K562 (cell line): ENCODE results near the gene ACTL10. TPM values are rescaled to one million over a fixed set of nuclear protein-coding genes. Genes with fewer than 3 reads are reported as not detected.

Source experiments
- ATAC-seq: fragments of 200-7000 bp; cut with Tn5 transposase; 3 replicates; pipeline ENCODE4 v1.9.1; 2020; ENCODE audit warnings: moderate library complexity
- BruUV-seq: library from RNA; stranded (reverse); fragments of 400-500 nt; replicated peaks from 2 replicates; lab custom pipeline; 2021; lab: Mats Ljungman, UMichigan
- CTCF ChIA-PET: fragments of 300-600 bp; formaldehyde crosslinking; extraction: SDS; loops from one replicate; lab custom pipeline; 2021; ENCODE audit warnings: low intra/inter-chr PET ratio; lab: Yijun Ruan, JAX
- POLR2A ChIA-PET: fragments of 300-600, 350-650 bp; sonication (Branson Sonifier 250); formaldehyde crosslinking; extraction: SDS; loops from one replicate; lab custom pipeline; 2021; ENCODE audit warnings: antibody characterized with exemption, inconsistent platforms; lab: Yijun Ruan, JAX
- DNase-seq, 4 experiments: peaks; one replicate each; pipeline versions ENCODE4 v3.0.0 to v3.0.0-alpha.2; 2011 to 2018; ENCODE audit warnings: low spot score in 3 of 4, mixed read lengths in 3 of 4; ENCODE audit errors: extremely low read depth in 1 of 4
- FAIRE-seq: peaks from 2 replicates; lab custom pipeline; 2011; peaks lifted over from hg19 to GRCh38; lab: Jason Lieb, UNC
- H2AFZ ChIP-seq: 2 replicates; pipeline ENCODE4 v1.6.0; 2011; ENCODE audit warnings: low read depth, low read length, control low read depth, inconsistent platforms
- H3K27ac ChIP-seq: fragments of 200-600 bp; 3 replicates; pipeline ENCODE4 v1.8.0; 2011; ENCODE audit warnings: low read depth, mild to moderate bottlenecking, control low read depth, inconsistent platforms, low read length, moderate library complexity, mixed read lengths; ENCODE audit errors: extremely low read depth
- H3K27me3 ChIP-seq, 2 experiments: fragments of 300-600 bp in 1 of 2; 2 replicates in 1 of 2; 3 replicates in 1 of 2; pipeline versions ENCODE4 v1.6.0 to v1.8.0; 2011; ENCODE audit warnings: inconsistent platforms in 2 of 2, low read length in 2 of 2, mild to moderate bottlenecking in 1 of 2, mixed read lengths in 1 of 2, moderate library complexity in 1 of 2; ENCODE audit not compliant: control insufficient read depth in 2 of 2, insufficient read depth in 2 of 2
- H3K36me3 ChIP-seq: fragments of 300-600 bp; 3 replicates; pipeline ENCODE4 v1.8.0; 2011; ENCODE audit warnings: mild to moderate bottlenecking, low read length, inconsistent platforms; ENCODE audit not compliant: control insufficient read depth, insufficient read depth
- H3K4me1 ChIP-seq, 2 experiments: fragments of 200-600 bp in 1 of 2; replicated peaks in 1 of 2; 2 replicates in 1 of 2; 3 replicates in 1 of 2; pipeline versions ENCODE4 v1.5.1 to v1.8.0; 2011; ENCODE audit warnings: inconsistent platforms in 2 of 2, low read length in 2 of 2, mild to moderate bottlenecking in 1 of 2, mixed read lengths in 1 of 2, moderate library complexity in 1 of 2; ENCODE audit not compliant: control insufficient read depth in 2 of 2, insufficient read depth in 2 of 2
- H3K4me2 ChIP-seq: 2 replicates; pipeline ENCODE4 v1.6.1; 2011; ENCODE audit warnings: low read length, control low read depth, inconsistent platforms, mixed read lengths; ENCODE audit not compliant: insufficient read depth
- H3K4me3 ChIP-seq: fragments of 200-600 bp; sonication (generic), shearing (Covaris generic); 2 replicates; pipeline ENCODE4 v1.5.1; 2016; ENCODE audit warnings: control low read depth, inconsistent platforms
- H3K79me2 ChIP-seq: fragments of 200-600 bp; 3 replicates; pipeline ENCODE4 v1.8.0; 2011; ENCODE audit warnings: low read length, inconsistent platforms; ENCODE audit not compliant: control insufficient read depth, insufficient read depth
- H3K9ac ChIP-seq, 2 experiments: 2 replicates each; pipeline versions ENCODE4 v1.6.0 to v1.6.1; 2011; ENCODE audit warnings: low read depth in 2 of 2, low read length in 2 of 2, control low read depth in 1 of 2, inconsistent platforms in 1 of 2, mild to moderate bottlenecking in 1 of 2, mixed read lengths in 1 of 2; ENCODE audit not compliant: insufficient read depth in 1 of 2
- H3K9me1 ChIP-seq: one replicate; pipeline ENCODE4 v1.6.0; 2011; ENCODE audit warnings: inconsistent platforms, mild to moderate bottlenecking, low read length, moderate library complexity; ENCODE audit not compliant: control insufficient read depth, insufficient read depth
- H3K9me3 ChIP-seq: replicated peaks from 2 replicates; pipeline ENCODE4 v1.5.1; 2011; ENCODE audit warnings: low read depth, low read length, inconsistent platforms; ENCODE audit not compliant: control insufficient read depth, insufficient read depth
- H4K20me1 ChIP-seq: replicated peaks from 2 replicates; pipeline ENCODE4 v1.6.1; 2011; ENCODE audit warnings: low read length, inconsistent platforms, mixed read lengths; ENCODE audit not compliant: control insufficient read depth, insufficient read depth
- AFF4 ChIP-seq: sonication (generic); formaldehyde crosslinking; IDR thresholded peaks from 2 replicates; pipeline ENCODE4 v1.8.0; 2023; ENCODE audit warnings: mild to moderate bottlenecking, missing genetic modification reagents
- ARID2 ChIP-seq: fragments of 450-650 bp; IDR thresholded peaks from 2 replicates; pipeline ENCODE4 v1.6.1; 2017; ENCODE audit warnings: antibody characterized with exemption, mild to moderate bottlenecking
- BRD9 ChIP-seq: fragments of 450-650 bp; IDR thresholded peaks from 2 replicates; pipeline ENCODE4 v1.6.1; 2018; ENCODE audit warnings: low read depth; ENCODE audit not compliant: partially characterized antibody
- CUX1 ChIP-seq: fragments of 200-800 bp; sonication (Bioruptor generic); IDR thresholded peaks from 2 replicates; pipeline ENCODE4 v1.6.1; 2016; ENCODE audit warnings: missing genetic modification characterization, missing compliant biosample characterization
- HNRNPK ChIP-seq: fragments of 200-400 bp; formaldehyde crosslinking; IDR thresholded peaks from one replicate; pipeline ENCODE4 v1.6.1; 2018; ENCODE audit warnings: mild to moderate bottlenecking, low read depth, low read length; ENCODE audit not compliant: poor library complexity, severe bottlenecking
- MCM3 ChIP-seq: fragments of 450-650 bp; IDR thresholded peaks from 2 replicates; pipeline ENCODE4 v1.6.1; 2016
- PBX2 ChIP-seq, 2 experiments: IDR thresholded peaks in 1 of 2; conservative IDR thresholded peaks in 1 of 2; 2 replicates each; pipeline ENCODE4 v1.6.1; 2016; ENCODE audit warnings: low read depth in 2 of 2, mild to moderate bottlenecking in 1 of 2, missing compliant biosample characterization in 1 of 2, missing genetic modification characterization in 1 of 2, moderate library complexity in 1 of 2
- ZBED1 ChIP-seq: IDR thresholded peaks from 2 replicates; pipeline ENCODE4 v1.6.1; 2014
- ZNF436 ChIP-seq: fragments of 250-450, 450-650 bp; sonication (Bioruptor Pico); formaldehyde crosslinking; IDR thresholded peaks from 2 replicates; pipeline ENCODE4 v1.7.0; 2020; ENCODE audit warnings: mild to moderate bottlenecking
- WGBS: fragments of 100-300 bp; shearing (Covaris generic); methylation state at CpG from one replicate; pipeline ENCODE4 v1.1.6; 2016; ENCODE audit warnings: low coverage, mixed read lengths; ENCODE audit not compliant: insufficient coverage; ENCODE audit errors: missing lambda C conversion rate; 5-methylcytosine and 5-hydroxymethylcytosine counted together
- in situ Hi-C: fragments of 300-500 bp; cut with MboI; formaldehyde crosslinking; loops from 4 replicates; pipeline ENCODE4 v1.15.0; 2018; ENCODE audit warnings: inconsistent platforms, mixed read lengths
- intact Hi-C: fragments of 100-400 bp; cut with micrococcal nuclease; formaldehyde crosslinking; loops from 2 replicates; pipeline ENCODE4 v1.14.2; 2022
- polyA plus RNA-seq, 8 experiments: library from polyadenylated mRNA; depleted of rRNA in 4 of 8; stranded (reverse) in 5 of 8; unstranded in 3 of 8; fragments of >200 nt; fragmentation: Nextera tagmentation in 2 of 8; fragmentation: Illumina TruSeq in 1 of 8; extraction: Ambion mirVana in 2 of 8; extraction: Trizol in 1 of 8; gene quantifications; 2 replicates each; pipeline versions ENCODE4 v1.2.1 to v1.2.3, GENCODE V29; 2011 to 2014; ENCODE audit warnings: inconsistent platforms in 1 of 8, missing spikeins in 1 of 8
- total RNA-seq, 7 experiments: library from RNA; depleted of rRNA in 6 of 7; stranded (reverse); fragments of >200 nt in 6 of 7; fragmentation: Illumina TruSeq in 2 of 7; extraction: Trizol in 2 of 7; gene quantifications; 2 replicates each; pipeline versions ENCODE4 v1.2.1 to v1.2.3, GENCODE V29; 2011 to 2021; ENCODE audit warnings: low replicate concordance in 1 of 7

The ACTL10 gene
- total and polyA plus RNA-seq, 9 of the 15 experiments (the other 6 are each of a cell fraction or from before 2014, with no cell fraction given) = 0.07 to 0.14 TPM; not detected in 7

DNA sequence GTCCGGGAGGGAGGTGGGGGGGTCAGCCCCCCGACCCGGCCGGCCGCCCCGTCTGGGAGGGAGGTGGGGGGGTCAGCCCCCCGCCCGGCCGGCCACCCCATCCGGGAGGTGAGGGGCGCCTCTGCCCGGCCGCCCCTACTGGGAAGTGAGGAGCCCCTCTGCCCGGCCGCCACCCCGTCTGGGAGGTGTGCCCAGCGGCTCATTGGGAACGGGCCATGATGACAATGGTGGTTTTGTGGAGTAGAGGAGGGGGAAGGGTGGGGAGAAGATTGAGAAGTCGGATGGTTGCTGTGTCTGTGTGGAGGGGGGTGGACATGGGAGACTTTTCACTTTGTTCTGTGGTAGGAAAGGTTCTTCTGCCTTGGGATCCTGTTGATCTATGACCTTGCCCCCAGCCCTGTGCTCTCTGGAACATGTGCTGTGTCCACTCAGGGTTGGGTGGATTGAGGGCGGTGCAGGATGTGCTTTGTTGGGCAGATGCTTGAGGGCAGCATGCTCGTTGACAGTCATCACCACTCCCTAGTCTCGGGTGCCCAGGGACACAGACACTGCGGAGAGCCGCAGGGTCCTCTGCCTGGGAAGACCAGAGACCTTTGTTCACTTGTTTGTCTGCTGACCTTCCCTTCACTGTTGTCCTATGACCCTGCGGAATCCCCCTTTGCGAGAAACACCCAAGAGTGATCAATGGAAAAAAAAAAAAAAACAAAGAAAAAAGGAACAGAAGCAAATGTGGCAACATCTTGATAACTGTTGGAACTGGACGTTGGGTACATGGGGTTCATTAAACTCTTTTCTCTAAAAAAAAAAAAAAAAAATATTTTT lies 35.1 kb downstream of the ACTL10 start:
- H3K27ac ChIP-seq = no peak overlapping the region
- no peaks in the 10 kb centered on the region; a peak in 1 of 5 replicates for H3K27me3 ChIP-seq
- no peaks in the 10 kb centered on the region for H3K79me2 ChIP-seq
- H3K4me2 ChIP-seq = no peak overlapping the region
- H3K4me3 ChIP-seq = no peak overlapping the region
- WGBS = 36% methylated on average over 7 of the region's 27 CpGs
- no peak overlapping the region for H3K9ac ChIP-seq
- peaks cover 0 to 2% of the 10 kb centered on the region in 2 experiments; a peak in 2 of 5 replicates for H3K4me1 ChIP-seq
- peaks cover 3% of the 10 kb centered on the region; the same call in 1 of the 3 replicates for H3K36me3 ChIP-seq
- ATAC-seq (no peak), DNase-seq (no peak), FAIRE-seq (no peak)
- ChIA-PET POLR2A (interaction anchor here (0.8 kb wide), 1 partner anchor 10 kb away, joined by 3 read pairs; no protein-coding TSS in a partner anchor), CTCF (no interaction called here)
- H2AFZ ChIP-seq = no peak overlapping the region
- H3K9me1 ChIP-seq = peaks cover 4% of the 10 kb centered on the region
- intact Hi-C loops = no loop called here
- in situ Hi-C loops = no loop called here
- BruUV-seq = no TSS peak
- H4K20me1 ChIP-seq = no peaks in the 10 kb centered on the region
- no peaks in the 10 kb centered on the region for H3K9me3 ChIP-seq
- TF ChIP-seq ZNF436 (CRISPR knock-in tag) = no peak
- TF ChIP-seq HNRNPK = no peak
- no peak for TF ChIP-seq CUX1
- no peak for TF ChIP-seq BRD9
- TF ChIP-seq MCM3 = no peak
- no peak for TF ChIP-seq PBX2 (CRISPR knock-in tag; IDR thresholded peaks at IDR 0.05; ENCODE audit: low read depth)
- TF ChIP-seq PBX2 (tag; conservative IDR thresholded peaks at IDR 0.05; ENCODE audit: low read depth) = no peak
- no peak for TF ChIP-seq AFF4
- TF ChIP-seq ARID2 = no peak
- TF ChIP-seq ZBED1 = no peak
